Hepatic stellate cell (primary cell): Measurements from ENCODE around the gene KIF23.
"Not testable (repeated sequence)": the region's sequence is repeated elsewhere in the genome, so short reads cannot be mapped to it uniquely, and the experiment has no call there.

ENCODE experiments used
- DNase-seq: peaks from one replicate; pipeline ENCODE4 v3.0.0; 2011; ENCODE audit warnings: low spot score

Gene KIF23

DNA sequence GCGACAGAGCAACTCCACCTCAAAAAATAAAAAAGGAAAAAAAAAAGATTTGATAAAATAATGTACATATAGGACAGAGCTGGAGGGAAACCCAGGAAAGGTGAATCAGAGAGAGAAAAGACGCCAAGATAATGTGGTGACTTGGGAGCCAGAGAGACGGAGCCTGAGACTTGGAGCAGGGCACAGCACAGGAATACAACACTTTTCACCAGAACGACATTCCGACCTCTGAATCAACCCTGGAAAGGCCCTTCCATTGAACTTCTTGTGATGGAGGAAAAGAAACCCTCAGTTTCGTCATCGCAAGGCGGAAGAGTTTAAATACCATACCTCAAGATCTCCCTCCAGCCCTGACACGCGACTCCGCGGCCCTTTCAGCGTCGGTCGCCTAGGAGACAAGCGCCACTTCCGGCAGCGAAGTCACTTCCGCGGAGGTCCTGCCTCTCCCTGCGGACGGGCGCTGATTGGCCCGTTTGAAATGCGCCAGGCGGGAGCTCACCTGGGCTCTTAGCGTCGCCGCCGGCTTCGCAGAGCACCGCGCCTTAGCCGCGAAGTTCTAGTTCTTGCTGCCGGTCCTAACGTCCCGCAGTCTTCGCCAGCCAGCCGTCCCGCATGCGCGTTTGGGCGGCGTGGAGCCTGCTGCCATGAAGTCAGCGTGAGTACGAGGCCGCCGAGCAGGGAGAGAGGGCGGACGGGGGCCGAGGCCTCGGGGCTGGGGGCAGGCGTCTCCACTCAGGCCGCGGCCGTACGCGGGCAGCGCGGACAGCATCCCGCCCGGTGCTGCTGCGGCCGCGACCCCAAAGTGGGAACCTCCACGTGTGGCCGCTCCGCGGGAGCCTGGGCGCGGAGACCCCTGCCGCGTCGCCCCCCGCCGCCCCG is at the start of gene KIF23:
TSS of gene KIF23 (plus strand) at position 528 of the 879 bp plus-strand sequence. CDS start at position 645, 117 bp downstream.
- DNase-seq, result peak; percentile 95

DNA sequence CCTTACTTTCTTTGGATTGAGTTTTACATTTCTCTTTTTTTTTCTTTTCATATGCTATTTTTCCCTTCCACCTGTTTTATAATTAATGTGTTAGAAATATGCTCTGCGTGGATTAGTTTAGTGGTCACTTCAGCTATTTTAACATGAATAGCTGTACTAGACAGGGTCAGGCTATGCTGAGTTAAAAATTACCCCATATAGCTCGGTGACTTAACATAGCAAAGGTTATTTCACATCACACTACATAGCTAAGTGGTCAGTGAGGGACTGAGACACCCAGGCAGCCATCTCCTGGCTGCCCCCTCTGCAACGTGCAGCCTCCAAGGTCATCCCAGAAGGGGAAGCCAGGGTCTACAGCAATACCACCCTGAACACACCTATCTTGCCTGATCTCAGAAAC is 46.9 kb upstream of the KIF23 start:
- no peak for DNase-seq

- DNase-seq, result no peak
Measured at GRCh38 chr15:69369631-69370030, 44.5 kb upstream of the KIF23 start.

- DNase-seq, result no peak
Measured at GRCh38 chr15:69373406-69373805, 40.7 kb upstream of the KIF23 start.

DNA sequence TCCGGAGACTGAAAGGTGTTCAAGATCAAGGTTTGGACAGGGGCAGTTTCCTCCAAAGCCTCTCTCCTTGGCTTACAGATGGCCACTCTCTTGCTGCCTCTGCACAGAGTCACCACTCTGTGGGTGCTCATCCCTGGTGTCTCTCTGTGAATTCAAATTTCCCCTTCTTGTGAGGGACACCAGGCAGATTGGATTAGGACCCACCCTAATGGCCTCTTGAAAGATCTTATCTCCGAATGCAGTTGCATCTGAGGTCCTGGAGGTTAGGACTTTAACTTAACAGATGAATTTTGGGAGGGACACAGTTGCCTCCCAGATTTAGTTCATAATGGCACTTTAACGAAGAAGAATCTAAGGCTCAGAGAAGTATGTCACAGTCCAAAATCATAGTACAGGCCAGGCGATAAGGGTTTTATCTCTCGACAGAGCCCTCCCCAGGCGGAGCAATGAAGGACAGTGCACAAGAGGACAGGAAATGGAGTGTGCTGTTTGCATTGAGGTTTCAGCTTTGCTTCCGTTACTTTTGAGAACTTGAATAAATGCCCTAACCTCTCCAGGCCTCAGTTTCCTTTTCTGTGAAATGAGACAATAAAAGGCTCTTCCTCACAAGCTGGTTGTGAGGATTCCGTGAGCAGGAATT is 38.9 kb upstream of the KIF23 start:
- DNase-seq, result no peak

DNA sequence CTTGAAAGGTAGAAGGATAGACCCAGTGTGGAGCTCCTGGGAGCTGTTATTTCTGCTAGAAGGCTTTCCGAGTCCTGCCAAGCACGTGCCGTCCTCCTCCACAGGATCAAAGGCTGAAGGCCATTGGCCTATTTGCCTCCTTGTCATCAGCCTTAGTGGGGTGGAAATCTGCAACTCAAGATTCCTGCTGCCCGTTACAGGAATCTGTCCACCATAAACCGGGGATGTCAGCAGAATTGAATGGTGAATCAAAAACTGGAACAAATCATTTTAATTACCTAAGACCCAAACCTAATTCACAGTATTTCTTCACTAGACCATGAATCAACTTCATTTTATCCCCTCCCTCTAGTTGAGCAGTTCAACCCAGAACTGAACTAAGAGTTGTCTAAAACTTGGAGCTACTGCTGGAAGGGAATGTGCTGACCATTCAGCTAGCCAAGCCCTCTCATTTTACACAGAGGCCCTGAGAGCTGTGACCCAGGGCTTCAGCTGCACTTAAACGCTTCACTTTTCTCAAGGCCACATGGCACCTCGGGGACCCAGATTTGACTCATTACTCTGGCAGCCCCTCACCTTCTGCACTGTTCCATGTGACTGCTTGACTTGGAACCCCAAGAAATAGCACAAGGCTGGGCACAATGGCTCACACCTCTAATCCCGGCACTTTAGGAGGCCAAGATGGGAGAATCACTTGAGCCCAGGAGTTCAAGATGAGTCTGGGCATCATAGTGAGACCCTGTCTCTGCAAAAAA is 36.8 kb upstream of the KIF23 start:
- no peak for DNase-seq

- no peak for DNase-seq
Measured at GRCh38 chr15:69380100-69380725, 33.9 kb upstream of the KIF23 start.

- DNase-seq, result no peak
Measured at GRCh38 chr15:69380726-69381105, 33.4 kb upstream of the KIF23 start.

DNA sequence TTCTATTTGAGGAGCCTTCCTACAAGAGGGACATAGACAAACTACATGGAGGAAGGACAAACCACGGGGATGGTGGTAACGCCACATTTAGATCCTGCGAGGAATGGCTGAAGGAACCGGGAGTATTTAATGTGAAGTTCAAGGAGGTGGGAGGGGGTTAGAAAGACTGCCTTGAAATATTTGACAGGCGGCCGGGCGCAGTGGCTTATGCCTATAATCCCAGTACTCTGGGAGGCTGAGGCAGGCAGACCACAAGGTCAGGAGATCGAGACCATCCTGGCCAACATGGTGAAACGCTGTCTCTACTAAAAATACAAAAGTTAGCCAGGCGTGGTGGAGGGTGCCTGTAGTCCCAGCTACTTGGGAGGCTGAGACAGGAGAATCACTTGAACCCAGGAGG is 32.0 kb upstream of the KIF23 start:
- not testable (repeated sequence) for DNase-seq

DNA sequence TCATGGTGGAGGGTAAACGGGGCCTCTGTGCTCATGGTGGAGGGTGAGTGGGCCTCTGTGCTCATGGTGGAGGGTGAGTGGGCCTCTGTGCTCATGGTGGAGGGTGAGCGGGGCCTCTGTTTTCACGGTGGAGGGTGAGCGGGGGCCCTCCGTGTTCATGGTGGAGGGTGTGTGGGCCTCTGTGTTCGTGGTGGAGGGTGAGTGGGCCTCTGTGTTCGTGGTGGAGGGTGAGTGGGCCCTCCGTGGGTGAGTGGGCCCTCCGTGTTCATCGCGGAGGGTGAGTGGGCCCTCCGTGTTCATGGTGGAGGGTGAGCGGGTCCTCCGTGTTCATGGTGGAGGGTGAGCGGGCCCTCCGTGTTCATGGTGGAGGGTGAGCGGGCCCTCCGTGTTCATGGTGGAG is 30.1 kb upstream of the KIF23 start:
- not testable (repeated sequence) for DNase-seq

DNA sequence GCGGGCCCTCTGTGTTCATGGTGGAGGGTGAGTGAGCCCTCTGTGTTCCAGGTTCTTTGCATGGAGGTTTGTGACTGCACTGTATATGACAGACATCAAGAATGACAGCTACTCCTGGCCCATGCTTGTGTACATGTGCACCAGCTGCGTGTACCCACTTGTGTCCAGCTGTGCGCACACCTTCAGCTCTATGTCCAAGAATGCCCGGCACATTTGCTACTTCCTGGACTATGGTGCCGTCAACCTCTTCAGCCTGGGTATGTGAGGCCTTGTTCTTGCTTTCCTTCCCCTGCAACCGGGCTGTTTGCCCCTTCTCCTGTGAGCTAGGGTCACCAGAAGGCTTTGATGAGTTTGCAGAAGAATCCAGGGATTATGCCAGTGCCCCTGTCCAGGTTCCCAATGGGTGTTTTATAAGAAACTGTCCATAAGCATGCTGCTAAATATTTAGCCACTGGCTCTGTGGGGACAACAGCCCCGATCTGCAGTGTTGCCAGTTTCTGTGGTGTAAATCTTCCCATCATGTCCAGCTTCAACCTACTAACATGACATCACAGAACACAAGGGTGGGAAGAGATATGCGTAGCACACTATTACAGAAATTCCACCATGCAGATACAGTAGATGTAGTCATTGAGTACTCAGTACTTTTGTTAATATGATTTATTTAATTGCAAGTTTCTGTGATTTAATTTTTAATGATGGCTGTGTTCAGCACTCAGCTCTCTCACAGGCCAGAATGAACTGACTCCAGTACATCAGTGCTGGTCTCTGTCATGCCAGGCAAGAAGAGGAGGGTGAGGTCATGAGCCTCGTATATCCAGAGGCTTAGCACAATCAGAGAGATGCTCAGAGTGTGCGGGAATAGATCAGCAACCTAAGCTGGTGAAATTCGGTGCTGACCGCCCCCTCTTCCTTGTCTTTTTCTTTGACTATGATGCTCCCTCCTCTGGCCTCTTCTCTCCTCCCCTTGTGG is 29.2 kb upstream of the KIF23 start:
- DNase-seq, result no peak

- DNase-seq, result no peak
Measured at GRCh38 chr15:69385831-69386230, 28.3 kb upstream of the KIF23 start.

- no peak for DNase-seq
Measured at GRCh38 chr15:69386284-69386683, 27.9 kb upstream of the KIF23 start.

GRCh38 chr15:69388260-69388705 is 25.9 kb upstream of the KIF23 start:
- DNase-seq, result peak; percentile 26

DNA sequence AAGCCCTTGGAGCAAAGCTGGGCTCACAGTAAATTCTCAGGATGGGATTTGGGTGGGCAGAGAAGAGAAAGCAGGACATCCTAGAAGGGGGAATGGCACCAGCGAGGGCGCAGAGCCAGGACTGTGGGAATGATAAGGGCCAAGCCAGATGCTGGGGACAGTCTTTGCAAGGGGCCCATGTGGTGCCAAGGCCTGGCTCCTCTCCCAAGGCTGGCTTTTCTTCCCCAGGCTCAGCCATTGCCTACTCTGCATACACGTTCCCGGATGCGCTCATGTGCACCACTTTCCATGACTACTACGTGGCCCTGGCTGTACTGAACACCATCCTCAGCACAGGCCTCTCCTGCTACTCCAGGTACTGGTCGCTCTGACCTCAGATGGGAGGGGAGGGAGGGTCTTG is 24.7 kb upstream of the KIF23 start:
- no peak for DNase-seq

DNA sequence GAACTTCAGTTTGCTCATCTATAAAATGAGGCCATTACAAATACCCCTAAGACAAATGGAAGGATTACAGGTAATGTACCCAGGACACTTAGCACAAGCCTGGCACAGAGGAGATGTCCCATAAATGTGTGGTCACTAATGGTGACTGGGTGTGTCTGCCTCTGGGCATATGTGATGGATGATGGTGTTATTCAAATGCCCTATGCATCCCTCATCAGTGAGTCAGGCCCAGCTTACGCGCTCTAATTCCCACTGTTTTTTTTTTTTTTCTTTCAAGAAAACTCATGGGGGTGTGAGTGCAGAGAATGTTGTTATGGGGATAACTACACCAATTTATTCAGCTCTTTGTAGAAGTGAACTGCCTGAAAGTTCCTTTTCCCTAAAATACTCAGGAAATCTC is 23.6 kb upstream of the KIF23 start:
- DNase-seq, result peak; percentile 78

DNA sequence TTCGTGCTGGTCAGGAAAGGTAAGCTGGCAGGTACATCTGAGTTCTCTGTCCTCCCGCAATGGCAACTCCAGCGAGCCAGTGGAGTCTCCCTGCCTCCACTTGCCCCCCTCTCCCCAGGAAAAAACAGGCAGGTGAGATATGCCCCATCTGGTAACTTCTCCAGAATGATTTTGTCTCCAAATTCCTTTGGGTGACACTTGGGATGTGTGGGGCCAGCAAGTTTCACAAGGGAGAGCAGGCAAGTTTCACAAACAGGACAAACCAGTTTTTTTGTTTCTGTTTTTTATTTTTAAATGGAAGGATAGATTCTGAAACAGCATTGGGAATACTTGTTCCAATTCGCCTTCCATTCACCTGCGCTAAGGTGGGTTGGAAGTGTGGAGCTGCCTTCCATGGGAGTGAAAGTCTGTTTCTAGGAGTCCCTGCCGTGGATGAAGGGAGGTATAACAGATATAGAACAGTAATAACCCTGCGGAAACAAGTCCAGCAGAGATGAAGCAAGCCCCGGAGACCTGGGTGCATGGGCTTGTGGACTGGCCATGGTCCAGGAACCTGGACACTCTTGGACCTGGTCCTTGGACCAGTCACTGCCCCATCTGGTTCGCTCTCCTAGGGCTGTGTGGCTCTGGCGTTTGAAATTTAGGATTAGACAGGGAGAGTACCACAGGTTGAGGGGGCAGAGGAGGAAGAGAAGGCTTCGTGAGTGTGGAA is 22.9 kb upstream of the KIF23 start:
- no peak for DNase-seq

GRCh38 chr15:69392352-69392751 is 21.8 kb upstream of the KIF23 start:
- DNase-seq, result no peak

- peak; percentile 31 for DNase-seq
Measured at GRCh38 chr15:69393831-69394491, 20.2 kb upstream of the KIF23 start.
